ENCODE results near the gene DCLK2. TPM values are rescaled to one million over a fixed set of nuclear protein-coding genes. Genes with fewer than 3 reads are reported as not detected.
A peak's percentile ranks its signal among the peaks of the same experiment; 100 is the strongest.

The DCLK2 gene
- polyA plus RNA-seq, 1 of the 3 experiments (the other 2 are of a cell fraction), result 10.1 TPM

DNA sequence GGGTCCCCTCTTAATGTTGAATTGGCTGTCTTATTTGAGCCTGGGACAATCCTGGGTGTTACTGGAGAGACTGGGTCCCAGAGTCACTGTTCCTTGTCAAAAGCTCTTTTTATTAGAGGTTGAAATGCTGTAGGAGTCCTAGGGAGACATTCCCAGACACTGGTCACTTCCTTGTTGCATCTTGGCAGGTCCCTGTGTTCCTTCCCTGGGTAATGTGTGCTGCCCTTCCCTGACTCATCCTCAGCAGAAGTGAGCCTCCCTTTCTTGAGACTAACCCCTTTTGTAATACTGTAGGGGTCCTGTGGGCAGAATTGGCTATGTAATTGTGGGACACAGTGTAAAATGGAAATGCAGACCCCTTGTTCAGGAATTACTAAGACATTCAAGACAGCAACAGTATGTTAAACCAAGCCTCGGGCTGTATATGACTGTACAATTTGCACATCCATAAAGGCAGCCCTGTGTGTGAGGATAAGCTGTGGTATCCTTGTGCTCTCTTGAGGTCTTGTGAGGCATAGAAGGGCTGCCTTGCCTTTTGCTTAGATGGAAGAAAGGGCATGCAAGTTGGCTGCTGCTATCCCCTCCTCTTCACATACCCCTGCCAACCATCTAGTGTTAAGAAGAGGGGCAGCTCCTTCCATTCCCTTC lies 53.5 kb downstream of the DCLK2 start:
- H3K4me2 ChIP-seq, result peak overlapping the region; percentile 17; the same call in 1 of the 2 replicates

GRCh38 chr4:150133605-150134004 lies 55.4 kb downstream of the DCLK2 start:
- H4K20me1 ChIP-seq (ENCODE audit: insufficient read depth), result no peaks in the 10 kb centered on the region
- no peak for TF ChIP-seq RXRA (IDR thresholded peaks at IDR 0.05; ENCODE audit: borderline replicate concordance, low read depth)
- TF ChIP-seq, protein P1, sequence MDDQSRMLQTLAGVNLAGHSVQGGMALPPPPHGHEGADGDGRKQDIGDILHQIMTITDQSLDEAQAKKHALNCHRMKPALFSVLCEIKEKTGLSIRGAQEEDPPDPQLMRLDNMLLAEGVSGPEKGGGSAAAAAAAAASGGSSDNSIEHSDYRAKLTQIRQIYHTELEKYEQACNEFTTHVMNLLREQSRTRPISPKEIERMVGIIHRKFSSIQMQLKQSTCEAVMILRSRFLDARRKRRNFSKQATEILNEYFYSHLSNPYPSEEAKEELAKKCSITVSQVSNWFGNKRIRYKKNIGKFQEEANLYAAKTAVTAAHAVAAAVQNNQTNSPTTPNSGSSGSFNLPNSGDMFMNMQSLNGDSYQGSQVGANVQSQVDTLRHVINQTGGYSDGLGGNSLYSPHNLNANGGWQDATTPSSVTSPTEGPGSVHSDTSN (IDR thresholded peaks at IDR 0.05), result no peak
- H3K9me3 ChIP-seq, result no peaks in the 10 kb centered on the region
- H3K27ac ChIP-seq (ENCODE audit: low read depth in 2 of 2, low read length in 1 of 2), result no peak overlapping the region
- H3K36me3 ChIP-seq (replicated peaks in 1 of 2; ENCODE audit: control insufficient read depth in 1 of 2, insufficient read depth in 2 of 2, low read length in 1 of 2), result peaks cover 0 to 2% of the 10 kb centered on the region in 2 experiments
- POLR2A ChIA-PET, result no interaction called here
- H3K4me2 ChIP-seq, result no peak overlapping the region
- peaks cover 5 to 50% of the 10 kb centered on the region in 2 experiments for H3K4me1 ChIP-seq (ENCODE audit: control insufficient read depth in 1 of 2, insufficient read depth in 2 of 2, low read depth in 1 of 2, low read length in 1 of 2)
- no peak overlapping the region for H3K4me3 ChIP-seq (ENCODE audit: low read depth in 2 of 2, low read length in 1 of 2)
- no peak overlapping the region for H2AFZ ChIP-seq (ENCODE audit: low read depth)
- no peaks in the 10 kb centered on the region for H3K27me3 ChIP-seq (ENCODE audit: insufficient read depth)
- DNase-seq, result no peak
- H3F3A ChIP-seq (replicated peaks; ENCODE audit: insufficient read depth), result peaks cover 15% of the 10 kb centered on the region
- CTCF ChIA-PET, result interaction anchor here (1.0 kb wide), 1 partner anchor 13 kb away, joined by 3 read pairs; no protein-coding TSS in a partner anchor
- H3K9ac ChIP-seq, result no peak overlapping the region
- H3K9me2 ChIP-seq, result no peaks in the 10 kb centered on the region
- peaks cover 95% of the 10 kb centered on the region for H3K79me2 ChIP-seq (ENCODE audit: insufficient read depth)

More for the DNA sequence above, 53.5 kb downstream of the DCLK2 start:
- Histone ChIP-seq H3F3A (replicated peaks; ENCODE audit: insufficient read depth) (peaks cover 34% of the 10 kb centered on the region), H3K27ac (ENCODE audit: low read depth in 2 of 2, low read length in 1 of 2) (peak overlapping the region; percentile 74 to 75; a peak in 3 of 4 replicates), H2AFZ (ENCODE audit: low read depth) (no peak overlapping the region), H3K79me2 (ENCODE audit: insufficient read depth) (peaks cover 95% of the 10 kb centered on the region), H3K4me1 (ENCODE audit: control insufficient read depth in 1 of 2, insufficient read depth in 2 of 2, low read depth in 1 of 2, low read length in 1 of 2) (peaks cover 5 to 52% of the 10 kb centered on the region in 2 experiments), H3K4me3 (ENCODE audit: low read depth in 2 of 2, low read length in 1 of 2) (no peak overlapping the region), H4K20me1 (ENCODE audit: insufficient read depth) (no peaks in the 10 kb centered on the region), H3K9me3 (no peaks in the 10 kb centered on the region), H3K27me3 (ENCODE audit: insufficient read depth) (no peaks in the 10 kb centered on the region), H3K9me2 (no peaks in the 10 kb centered on the region), H3K9ac (peak overlapping the region; percentile 16; the same call in 1 of the 2 replicates), H3K36me3 (replicated peaks in 1 of 2; ENCODE audit: control insufficient read depth in 1 of 2, insufficient read depth in 2 of 2, low read length in 1 of 2) (peaks cover 0 to 2% of the 10 kb centered on the region in 2 experiments)
- no peak for DNase-seq
- TF ChIP-seq FOSL2 (IDR thresholded peaks at IDR 0.05; ENCODE audit: borderline replicate concordance, low read depth) (0 out of 2 replicates have a peak, but pooled peaks have one; percentile 8), ZBTB33 (IDR thresholded peaks at IDR 0.05; ENCODE audit: borderline replicate concordance, low read depth) (no peak), RAD21 (IDR thresholded peaks at IDR 0.05; ENCODE audit: low read length) (no peak)
- TF ChIP-seq, protein P2, sequence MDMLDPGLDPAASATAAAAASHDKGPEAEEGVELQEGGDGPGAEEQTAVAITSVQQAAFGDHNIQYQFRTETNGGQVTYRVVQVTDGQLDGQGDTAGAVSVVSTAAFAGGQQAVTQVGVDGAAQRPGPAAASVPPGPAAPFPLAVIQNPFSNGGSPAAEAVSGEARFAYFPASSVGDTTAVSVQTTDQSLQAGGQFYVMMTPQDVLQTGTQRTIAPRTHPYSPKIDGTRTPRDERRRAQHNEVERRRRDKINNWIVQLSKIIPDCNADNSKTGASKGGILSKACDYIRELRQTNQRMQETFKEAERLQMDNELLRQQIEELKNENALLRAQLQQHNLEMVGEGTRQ (IDR thresholded peaks at IDR 0.05; ENCODE audit: borderline replicate concordance, low read depth, low read length), result no peak
- ChIA-PET CTCF (no interaction called here), POLR2A (no interaction called here)
- WGBS (ENCODE audit: low lambda C conversion rate), result 100% methylated on average over 1 of the region's 1 CpG

All from SK-N-SH (cell line).